CD4-positive, alpha-beta T cell treated with Interleukin-17A for 4 hours (primary cell): ENCODE measurements around the gene EEF2.

Experiments
- DNase-seq: peaks from one replicate; pipeline ENCODE4 v3.0.0-alpha.2; 2020; ENCODE audit warnings: mixed read lengths

EEF2 gene

DNA sequence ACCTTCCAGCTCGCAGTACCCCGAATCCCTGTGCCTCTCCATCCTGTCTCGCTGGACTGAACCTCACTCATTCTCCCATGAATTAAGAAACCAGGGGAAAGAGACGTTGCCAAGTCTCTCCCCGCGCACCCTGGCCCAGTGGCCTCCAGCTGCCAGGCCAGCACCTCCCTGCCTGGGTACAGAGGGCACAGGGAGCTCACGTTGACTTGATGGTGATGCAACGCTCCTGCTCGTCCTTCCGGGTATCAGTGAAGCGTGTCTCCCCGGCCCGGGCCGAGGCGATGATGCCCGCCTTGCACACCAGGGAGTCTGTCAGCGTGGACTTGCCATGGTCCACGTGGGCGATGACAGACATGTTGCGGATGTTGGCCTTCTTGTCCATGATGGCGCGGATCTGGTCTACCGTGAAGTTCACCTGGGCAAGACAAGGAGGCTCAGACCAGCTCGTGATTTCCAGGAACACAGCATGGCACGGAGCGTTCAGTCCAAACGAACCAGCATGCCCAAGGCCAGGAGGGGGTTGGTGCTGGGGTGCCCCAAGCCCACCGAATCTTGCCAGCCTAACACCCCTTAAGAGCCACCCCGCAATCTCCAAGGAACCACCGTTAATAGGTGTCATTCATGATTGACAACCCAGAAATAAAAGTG lies 1.2 kb downstream of the EEF2 start:
- no peak for DNase-seq

DNA sequence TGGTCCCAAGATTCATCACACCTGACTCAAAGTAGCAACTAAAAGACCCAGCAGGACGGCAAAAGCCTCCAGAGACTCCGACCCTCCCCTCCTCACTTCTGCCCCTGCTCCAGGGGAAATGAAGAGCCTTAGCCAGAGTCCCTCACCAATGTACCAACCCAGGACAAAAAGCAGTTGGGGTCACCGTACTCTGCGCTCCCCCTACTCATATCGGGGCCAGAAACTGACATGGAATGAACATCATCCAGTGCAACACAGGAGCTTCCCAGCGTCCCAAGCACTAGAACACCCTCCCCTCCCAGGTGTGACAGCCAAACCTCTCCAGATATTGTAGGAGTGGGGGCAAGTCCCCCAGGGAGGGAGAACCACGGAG lies 1.7 kb downstream of the EEF2 start:
- no peak for DNase-seq

DNA sequence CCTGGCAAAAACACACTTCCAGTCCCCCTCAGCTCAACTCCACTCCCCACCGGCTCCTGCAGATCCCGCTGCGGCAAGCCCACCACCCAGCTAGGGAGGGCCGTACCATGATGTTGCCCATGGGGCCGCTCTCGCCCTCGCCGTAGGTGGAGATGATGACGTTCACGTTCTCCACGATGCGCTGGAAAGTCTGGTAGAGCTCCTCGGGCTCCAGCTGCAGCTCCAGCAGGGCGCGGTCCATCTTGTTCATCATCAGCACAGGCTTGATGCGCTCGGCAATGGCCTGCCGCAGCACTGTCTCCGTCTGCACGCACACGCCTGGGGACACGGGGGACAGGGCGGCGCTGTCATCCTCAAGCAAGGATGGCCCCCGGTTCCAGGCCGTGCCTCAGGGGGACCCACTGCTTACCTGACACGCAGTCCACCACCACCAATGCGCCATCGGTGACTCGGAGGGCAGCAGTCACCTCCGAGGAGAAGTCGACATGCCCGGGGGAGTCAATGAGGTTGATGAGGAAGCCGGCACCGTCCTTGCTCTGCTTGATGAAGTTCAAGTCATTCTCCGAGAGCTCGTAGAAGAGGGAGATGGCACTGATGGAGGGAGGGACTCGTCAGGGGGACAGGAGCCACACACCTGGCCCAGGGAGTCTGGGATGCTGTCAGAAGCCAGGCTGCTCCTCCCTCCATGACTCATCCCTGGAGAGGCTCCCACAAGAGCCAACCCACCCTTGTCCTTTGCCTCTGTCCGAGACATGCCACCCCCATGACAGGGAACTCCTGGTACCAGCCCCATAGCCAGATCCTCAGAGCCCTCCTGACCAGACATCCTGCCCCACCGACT lies 2.3 kb downstream of the EEF2 start:
- no peak for DNase-seq

DNA sequence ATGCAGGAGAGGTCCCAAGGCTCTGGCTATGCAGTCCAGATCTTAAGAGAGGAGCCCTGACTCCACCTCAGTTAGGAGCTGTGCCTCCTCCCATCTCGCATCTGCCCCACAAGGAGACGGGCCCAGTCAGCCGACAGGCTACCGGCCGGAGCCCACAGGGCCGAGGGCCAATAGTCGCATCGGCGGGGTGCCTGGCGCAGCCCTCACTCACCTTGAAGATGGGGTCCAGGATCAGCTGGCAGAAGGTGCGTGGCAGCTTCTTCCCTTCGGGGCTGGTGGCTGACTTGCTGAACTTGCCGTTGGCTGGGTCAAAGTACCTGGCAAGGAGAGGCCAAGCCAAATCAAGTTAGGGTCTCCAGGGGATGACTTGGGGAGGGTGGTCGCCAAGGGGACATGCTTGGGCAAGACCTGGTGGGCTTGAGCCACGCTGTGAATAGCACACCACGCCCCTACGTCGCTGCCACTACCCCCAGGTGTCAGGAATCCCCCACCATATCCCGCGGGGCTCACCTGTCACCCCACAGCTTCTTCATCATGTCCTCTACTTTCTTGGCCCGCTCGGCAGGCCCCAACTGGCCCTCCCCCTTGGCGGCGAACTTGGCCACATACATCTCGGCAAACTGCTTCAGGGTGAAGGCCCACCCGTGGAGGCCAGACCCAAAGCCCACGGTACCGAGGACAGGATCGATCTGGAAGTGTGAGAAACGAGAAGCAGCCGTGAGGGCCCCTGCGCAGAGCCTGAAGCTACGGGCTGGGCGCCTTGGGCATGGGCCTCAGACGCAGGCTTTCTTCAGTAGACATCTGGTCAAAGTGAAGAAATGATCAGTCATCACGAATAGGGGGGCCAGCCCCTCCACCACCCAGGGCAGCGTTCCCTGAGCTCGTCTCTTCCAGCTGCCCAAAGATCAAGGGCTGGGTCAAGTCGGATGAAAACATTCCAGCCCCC lies 3.3 kb downstream of the EEF2 start:
- DNase-seq, result no peak

DNA sequence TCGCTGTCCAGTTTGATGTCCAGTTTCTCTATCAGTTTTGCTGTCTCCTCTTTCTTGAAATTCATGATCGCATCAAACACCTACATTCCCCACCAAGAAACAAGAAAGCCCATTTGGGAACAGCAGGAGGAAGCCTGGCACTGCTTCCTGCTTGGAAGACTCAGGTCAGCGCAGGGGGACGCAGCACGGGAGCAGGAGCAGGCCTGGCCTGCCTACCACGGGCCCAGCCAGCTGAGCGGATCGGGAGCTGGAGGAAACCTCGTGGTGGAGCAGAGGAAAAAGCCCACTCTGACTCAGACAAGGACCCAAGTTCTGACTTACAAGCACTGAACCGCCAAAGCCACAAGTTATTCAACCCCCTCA lies 3.9 kb downstream of the EEF2 start:
- no peak for DNase-seq

DNA sequence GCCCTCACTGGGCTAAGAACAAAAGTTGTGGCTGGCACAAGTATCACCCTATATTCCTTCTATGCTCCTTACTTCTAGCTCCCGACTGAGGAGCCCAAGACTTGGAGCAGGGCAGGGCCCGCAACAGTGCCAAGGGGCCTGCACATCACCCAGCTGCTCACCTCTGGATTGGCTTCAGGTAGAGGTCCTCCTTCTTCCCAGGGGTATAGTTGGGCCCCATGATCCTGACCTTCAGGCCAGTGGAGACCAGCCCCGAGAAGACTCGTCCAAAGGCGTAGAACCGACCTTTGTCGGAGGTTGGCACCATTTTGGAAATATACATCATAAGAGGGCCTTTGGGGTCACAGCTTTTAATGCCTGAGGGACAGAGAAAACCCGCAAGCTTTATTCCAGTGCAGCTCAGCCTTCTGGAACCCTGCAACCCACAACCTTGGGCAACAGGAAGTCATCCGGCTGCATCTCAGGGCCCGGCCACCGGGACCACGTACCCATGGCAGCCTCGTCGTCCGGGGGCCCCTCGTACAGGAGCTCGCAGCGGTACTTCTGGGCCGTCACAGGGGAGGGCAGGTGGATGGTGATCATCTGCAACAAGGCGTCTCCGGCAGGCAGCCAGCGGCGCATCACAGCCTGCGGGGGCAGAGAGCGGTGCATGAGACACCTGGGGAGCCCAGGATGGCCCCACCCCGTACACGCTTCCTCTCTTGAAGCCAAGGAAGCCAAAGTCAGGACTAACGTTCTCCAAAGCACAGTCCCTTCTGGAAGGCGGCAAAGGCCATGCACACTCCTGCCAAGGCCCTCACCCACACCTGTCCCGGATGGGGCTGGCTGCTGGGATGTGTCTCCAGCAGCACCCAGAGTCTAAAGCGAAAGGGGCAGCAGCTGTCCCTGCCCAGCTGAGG lies 4.7 kb downstream of the EEF2 start:
- no peak for DNase-seq

DNA sequence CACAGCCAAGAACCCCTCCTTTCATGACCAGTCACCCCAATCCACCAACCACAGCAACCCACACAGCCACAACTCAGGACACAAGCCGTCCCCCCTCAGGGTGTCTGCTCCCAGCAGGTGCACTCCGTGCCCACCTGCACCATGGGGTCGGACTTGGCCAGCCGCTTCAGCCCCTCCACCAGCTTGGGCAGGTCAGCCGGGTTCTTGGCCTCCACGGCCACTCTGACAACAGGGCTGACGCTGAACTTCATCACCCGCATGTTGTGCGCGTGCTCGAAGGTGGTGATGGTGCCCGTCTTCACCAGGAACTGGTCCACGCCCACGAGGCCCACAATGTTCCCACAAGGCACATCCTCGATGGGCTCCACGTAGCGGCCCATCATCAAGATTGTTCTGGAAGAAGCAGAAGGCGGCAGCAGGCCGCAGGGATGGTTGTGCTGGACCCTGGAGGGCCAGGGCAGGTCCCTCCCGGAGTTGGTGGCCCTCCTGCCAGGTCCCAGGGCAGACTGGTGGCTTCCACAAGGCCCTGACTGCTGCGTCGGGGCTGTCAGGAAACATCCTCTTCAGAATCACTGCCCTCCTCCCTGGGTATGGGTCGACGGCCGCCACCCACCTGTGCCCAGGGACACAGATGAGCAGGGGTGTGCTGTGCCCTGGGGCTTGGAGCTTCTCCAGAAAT lies 5.5 kb downstream of the EEF2 start:
- DNase-seq, result no peak

DNA sequence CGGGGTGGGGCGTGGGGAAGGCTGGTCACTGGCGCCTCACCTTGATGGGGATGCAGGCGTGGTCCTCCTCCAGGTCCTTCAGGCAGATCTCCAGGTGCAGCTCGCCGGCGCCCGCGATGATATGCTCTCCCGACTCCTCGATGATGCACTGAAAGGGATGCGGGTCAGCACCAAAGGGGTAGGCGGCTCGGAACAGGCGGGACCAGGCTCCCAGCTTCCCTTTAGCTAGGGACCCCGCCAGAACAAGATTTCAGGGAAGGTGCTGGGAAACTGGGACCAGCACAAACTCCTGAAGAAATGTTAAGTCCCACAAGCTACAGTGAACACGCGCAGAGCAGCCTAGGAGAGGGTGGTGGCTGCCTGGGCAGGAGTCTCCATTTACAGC lies 6.0 kb downstream of the EEF2 start:
- no peak for DNase-seq

DNA sequence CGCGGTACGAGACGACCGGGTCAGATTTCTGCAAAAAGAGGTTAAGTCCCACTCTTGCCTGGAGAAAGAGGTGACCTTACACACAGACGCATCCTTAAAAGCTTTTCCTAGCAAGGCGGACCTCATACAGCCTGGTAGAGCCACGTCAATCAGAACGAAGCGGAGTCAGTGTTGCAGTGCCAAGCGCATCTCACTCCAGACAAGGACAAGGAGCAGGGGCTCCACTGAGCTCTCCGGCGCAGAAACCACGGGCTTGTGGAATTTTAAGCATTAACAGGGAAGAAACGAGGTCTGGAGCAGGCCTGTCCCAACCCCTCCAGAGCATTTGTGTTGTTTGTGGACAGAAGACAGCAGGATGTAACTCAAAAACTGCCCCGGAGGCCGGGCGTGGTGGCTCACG lies 7.1 kb downstream of the EEF2 start:
- DNase-seq, result no peak

DNA sequence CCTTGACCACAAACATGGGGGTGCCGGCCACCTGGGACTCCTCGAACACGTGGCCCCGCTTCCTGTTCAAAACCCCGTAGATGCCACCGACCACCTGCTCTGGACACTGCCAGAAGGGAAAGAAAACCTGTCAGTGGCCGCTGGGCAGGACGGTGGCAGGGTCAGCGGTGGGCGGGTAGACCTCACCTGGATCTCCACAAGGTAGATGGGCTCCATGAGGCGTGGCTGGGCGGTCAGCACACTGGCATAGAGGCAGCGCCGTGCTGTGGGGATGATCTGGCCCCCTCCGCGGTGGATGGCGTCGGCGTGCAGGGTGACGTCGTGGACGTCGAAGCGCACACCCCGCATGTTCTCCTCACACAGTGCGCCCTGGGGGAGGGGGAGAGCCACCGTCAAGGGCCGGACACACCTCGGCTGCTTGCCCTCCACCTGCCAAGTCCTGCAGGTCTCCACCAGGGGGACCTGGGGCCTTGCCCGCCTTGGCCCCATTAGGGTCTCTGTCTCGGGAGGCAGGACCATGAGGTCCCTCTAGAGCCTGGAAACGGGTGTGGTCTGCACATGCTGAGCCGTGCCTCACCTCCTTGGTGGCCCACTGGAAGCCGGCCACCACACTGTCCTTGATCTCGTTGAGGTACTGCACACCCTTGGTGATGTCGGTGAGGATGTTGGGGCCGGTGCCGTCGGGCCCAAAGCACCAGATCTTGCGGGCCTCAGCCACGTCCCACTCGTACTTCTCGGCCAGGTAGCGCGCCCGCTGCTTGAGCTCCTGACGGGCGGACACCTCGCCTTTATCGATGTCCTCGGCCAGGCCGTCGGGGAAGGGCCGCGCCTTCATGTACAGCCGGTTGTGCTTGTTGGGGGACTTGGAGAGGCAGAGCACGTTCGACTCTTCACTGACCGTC lies 7.8 kb downstream of the EEF2 start:
- DNase-seq, result no peak

DNA sequence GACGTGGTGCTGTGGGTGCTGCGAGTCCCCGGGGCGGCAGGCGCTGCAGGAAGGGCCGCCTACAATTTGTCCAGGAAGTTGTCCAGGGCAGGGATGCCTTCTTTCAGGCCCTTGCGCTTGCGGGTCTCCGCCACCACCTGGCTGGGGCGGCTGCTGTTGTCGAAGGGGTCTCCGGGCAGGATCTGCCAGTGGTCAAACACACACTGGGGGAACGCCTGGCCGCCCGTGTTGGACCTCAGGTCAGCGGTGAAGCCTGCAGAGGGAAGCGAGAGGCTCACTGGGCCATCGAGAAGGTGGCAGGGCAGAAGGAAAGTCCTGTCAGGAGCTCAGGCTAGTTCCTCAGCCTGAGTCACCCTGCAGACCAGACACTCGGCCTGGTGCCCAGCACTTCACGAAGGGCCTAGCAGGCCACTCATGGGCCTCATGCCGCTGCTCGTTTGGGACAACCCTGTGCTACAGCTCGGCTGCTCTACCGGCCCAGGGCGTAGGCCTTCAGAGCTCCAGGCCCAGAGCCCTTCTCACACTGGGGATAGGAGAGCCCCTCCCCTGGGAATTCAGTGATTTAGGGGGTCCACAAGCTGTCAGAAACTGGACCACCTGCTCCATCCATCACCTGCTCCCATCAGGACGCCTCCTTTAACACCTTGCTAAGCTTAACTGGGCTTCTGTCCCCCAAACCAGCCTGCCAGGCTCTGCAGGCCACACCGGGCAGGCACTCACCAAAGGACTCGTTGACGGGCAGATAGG lies 8.6 kb downstream of the EEF2 start:
- no peak for DNase-seq

DNA sequence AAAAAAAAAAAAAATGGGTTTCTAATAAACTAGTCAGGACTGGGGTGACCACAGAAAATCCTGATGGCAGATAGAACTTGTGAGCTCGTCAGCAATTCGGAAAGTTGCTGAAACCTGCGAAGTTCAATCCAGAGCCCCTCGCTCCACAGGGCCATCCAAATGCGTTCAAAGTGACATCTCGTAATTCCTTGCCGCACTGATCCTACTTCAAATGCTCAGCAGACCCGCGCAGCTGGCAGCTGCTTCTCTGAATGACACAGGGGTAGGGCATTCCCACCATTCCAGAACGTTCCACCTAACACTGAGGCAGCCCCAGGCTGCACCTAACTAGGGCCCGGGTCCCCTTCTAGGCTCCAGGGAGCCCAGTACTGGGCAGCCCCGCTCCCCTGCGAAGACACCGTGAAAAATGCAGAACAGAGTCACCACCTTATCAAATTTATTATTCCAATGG lies 9.6 kb downstream of the EEF2 start:
- no peak for DNase-seq

DNA sequence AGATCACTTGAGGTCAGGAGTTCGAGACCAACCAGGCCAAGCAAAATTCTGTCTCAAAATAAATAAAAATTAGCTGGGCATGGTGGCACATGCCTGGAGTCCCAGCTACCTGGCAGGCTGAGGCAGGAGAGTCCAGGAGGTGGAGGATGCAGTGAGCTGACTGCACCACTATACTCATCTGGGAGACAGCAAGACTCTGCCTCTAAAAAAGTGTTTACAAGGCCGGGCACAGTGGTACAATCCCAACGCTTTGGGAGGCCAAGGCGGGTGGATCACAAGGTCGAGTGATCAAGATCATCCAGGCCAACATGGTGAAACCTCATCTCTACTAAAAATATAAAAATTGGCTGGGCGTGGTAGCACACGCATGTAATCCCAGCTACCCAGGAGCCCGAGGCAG lies 10.1 kb downstream of the EEF2 start:
- no peak for DNase-seq

DNA sequence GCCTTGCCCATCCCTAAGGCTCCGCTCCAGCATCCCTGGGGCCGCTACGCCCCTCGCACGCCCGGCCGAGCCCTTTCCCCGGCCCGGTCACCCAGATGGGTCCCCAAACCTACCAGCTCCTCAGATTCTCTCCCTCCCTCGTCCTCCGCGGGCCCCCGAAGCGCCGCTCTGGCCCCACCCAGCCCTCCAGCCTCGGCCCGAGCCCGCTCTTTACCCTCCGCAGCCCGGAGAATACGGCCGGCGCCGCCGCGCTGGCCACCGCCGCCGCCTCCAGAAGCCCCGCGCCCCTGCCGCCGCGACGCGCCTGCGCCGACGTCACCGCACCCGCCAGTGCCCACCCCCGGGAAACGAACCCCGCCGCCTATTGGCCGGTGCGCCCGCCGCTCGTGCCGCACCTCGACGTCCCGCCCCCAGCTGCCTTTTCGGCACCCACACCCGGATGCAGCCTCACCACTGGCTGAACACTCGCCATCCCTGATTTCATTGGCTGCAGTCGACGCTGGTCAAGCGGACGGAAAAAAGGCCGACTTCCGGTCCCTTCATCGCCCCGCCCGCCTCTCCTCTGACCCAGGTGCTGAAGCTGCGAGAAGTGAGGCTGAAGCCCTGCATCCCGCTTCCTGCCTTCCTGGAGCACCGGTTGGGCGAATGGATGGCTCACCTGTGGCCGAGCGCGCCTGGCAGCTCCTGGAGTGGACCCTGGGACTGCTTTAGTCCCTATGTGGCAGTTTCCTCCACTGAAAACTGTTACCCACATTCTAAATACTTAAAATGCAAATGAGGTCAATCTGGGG lies 14.3 kb downstream of the EEF2 start, which contains the start of gene DAPK3:
Gene DAPK3, minus strand, starts transcription at position 292 of the 791 bp plus-strand sequence. CDS start 1,364 bp downstream, outside the sequence.
- DNase-seq, result peak; percentile 95

DNA sequence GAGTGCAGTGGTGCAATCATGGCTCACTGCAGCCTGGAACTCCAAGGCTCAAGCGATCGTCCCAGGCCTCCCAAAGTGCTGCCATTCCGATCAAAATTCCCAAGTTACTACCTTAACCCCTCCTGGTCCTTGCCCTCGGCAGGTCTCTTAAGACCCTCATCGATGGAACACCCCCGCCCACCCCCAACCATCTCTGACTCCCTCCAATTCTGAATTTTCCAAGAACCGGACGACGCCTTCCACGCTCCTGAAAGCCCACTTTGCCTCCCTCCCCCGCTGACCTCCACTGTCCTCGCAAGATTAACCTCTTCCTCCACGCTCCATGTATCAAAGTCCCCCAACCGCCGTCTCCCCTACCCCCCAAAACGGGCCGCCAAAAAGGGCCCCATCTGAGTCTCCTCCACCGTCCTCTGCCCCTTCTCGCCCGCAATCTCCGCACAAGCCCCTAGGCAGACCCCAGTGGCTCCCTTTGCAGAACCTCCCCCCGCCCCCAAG lies 14.9 kb downstream of the EEF2 start:
- DNase-seq, result no peak

DNA sequence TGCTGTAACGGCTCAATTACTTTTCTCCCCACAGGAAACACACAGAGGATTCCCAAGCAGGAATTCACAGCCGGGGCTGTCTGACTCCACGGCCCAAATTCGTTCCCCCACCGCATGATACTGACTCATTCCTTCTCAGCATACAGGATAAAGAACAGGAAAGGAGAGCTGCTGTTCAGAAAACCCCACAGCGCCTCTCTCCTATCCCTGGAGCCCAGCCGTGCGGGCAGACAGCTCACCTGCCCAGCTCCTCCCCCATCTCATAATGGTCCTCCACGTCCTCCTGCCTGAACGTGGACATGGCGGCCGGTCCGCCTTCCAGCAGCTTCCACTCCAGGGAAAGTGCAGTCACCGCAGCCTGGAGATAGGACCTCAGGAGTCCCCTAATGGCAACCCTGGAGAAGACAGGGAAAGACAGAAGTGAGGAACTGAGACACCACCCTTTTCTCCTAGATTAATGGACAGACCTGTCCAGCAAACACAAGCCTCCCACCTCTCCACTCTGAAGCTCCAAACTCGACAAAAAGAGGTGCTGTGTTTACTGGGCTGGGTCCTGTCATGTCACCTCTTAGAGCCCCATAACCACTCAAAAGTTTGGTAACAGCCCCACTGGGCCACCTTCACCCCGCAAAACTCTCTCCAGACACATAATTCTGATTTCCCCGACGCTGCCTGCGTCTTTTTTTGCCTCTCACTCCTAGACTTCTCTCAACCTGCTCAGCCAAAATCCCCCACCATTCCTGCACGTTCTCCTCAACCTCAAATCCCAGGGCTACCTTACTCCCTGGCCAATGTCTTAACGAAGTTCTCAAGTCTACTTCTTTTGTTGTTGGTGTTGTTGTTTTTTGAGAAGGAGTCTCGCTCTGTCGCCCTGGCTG lies 15.6 kb downstream of the EEF2 start:
- no peak for DNase-seq

DNA sequence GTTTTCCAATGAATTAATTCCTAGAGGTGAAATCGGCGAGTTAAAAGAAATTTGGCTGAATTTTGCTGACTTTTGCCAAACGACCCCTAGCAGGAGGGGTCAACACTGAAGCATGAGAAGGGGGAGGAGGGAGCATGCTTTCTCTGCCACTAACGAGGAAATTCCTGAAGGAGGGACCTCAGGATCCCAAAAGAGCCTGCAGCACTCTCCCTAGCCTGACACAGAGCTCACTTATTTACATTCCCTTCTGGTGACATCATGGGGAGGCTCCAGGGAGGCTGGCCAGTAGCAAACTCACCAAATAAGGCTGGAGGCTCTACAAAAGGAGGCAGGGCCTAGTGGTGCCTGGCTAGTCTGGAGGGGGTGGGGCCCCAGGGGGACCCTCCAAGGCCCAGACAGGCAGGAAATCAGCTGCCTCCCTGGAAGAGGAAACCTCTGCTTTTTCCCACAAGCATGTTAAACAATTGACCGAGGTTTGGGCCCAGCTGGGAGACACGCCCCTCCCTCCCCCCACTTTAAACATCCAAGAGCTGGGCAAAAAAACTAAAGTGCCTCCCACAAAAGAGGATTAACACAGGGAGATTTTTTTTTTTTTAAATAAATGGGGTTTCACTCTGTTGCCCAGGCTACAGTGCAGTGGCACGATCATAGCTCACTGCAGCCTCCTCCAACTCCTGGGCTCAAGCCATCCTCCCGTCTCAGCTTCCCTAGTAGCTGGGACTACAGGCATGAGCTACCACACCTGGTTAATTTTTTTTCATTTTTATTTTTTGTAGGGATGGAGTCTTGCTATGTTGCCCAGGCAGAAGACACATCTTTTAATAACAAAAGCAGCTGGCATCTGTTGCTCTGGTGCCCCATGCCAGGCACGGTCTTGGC lies 16.5 kb downstream of the EEF2 start:
- no peak for DNase-seq
